Stimulated activated CD4-positive, alpha-beta T cell treated with anti-CD3 and anti-CD28 coated beads, Interleukin-2, amount 100 ng/mL, for 24 hours (primary cell): Measurements from ENCODE around the gene JUNB.

Experiments
- DNase-seq, 2 donors: peaks; one replicate each; pipeline ENCODE4 v3.0.0-alpha.2; 2020

The JUNB gene

GRCh38 chr19:12774588-12775555 is 16.4 kb upstream of the JUNB start, which contains the start of gene HOOK2:
HOOK2 (minus strand) TSS chr19:12775552; CDS start chr19:12775449, 103 bp downstream.
- DNase-seq = peak in 1 of 2 donors; percentile 34

- DNase-seq = peak; percentile 88 to 90
Measured at GRCh38 chr19:12777217-12778016, 13.9 kb upstream of the JUNB start.

GRCh38 chr19:12778017-12778904 is 13.0 kb upstream of the JUNB start:
- DNase-seq = peak; percentile 48 to 57

- DNase-seq = no peak
Measured at GRCh38 chr19:12778905-12779161, 12.5 kb upstream of the JUNB start.

- DNase-seq = no peak
Measured at GRCh38 chr19:12779162-12779993, 11.9 kb upstream of the JUNB start.

- DNase-seq = no peak
Measured at GRCh38 chr19:12782174-12782423, 9.2 kb upstream of the JUNB start.

GRCh38 chr19:12782424-12783290 is 8.6 kb upstream of the JUNB start:
- DNase-seq = peak; percentile 86 to 93

GRCh38 chr19:12783291-12783848 is 7.9 kb upstream of the JUNB start:
- peak; percentile 65 to 75 for DNase-seq

- DNase-seq = no peak
Measured at GRCh38 chr19:12783849-12784393, 7.4 kb upstream of the JUNB start.

- no peak for DNase-seq
Measured at GRCh38 chr19:12784394-12784870, 6.9 kb upstream of the JUNB start.

GRCh38 chr19:12784871-12785430 is 6.3 kb upstream of the JUNB start:
- DNase-seq = no peak

- DNase-seq = no peak
Measured at GRCh38 chr19:12785431-12786031, 5.8 kb upstream of the JUNB start.

GRCh38 chr19:12786141-12786870 is 5.0 kb upstream of the JUNB start:
- no peak for DNase-seq

GRCh38 chr19:12786952-12787351 is 4.3 kb upstream of the JUNB start:
- no peak for DNase-seq

GRCh38 chr19:12787458-12787857 is 3.8 kb upstream of the JUNB start:
- no peak for DNase-seq

- no peak for DNase-seq
Measured at GRCh38 chr19:12788042-12788681, 3.1 kb upstream of the JUNB start.

GRCh38 chr19:12788682-12789097 is 2.6 kb upstream of the JUNB start:
- DNase-seq = peak in 1 of 2 donors; percentile 55
